Measurements from ENCODE around the gene MSX2.

Gene MSX2

GRCh38 chr5:174699131-174699530 is 25.3 kb upstream of the MSX2 start (continued):
- TF ChIP-seq ZFP37 (tag by site-specific recombination; IDR thresholded peaks at IDR 0.05) (no peak), ZNF629 (tag by site-specific recombination; IDR thresholded peaks at IDR 0.05) (no peak)

- Histone ChIP-seq H3K4me1 (ENCODE audit: control insufficient read depth, insufficient read depth, low read length) (peaks cover 4% of the 10 kb centered on the region; the same call in 1 of the 2 replicates), H3K4me3 (ENCODE audit: low read depth, low read length) (no peak overlapping the region), H3K9me3 (ENCODE audit: control insufficient read depth, insufficient read depth, low read depth, low read length) (no peaks in the 10 kb centered on the region), H3K27ac (ENCODE audit: extremely low read depth, low read depth, low read length) (no peak overlapping the region), H3K36me3 (ENCODE audit: control insufficient read depth in 2 of 2, insufficient read depth in 1 of 2, low read length in 2 of 2) (no peaks in the 10 kb centered on the region)
- ChIA-PET CTCF (no interaction called here), POLR2A (no interaction called here)
- peak; percentile 93 for TF ChIP-seq PRDM10 (tag by site-specific recombination; IDR thresholded peaks at IDR 0.05)
- TF ChIP-seq ZNF660 (tag by site-specific recombination; IDR thresholded peaks at IDR 0.05) = no peak
- no peak for TF ChIP-seq ZNF311 (tag by site-specific recombination; IDR thresholded peaks at IDR 0.05; ENCODE audit: borderline replicate concordance)
- no peak for TF ChIP-seq ZNF23 (tag by site-specific recombination; IDR thresholded peaks at IDR 0.05; ENCODE audit: borderline replicate concordance)
Measured at GRCh38 chr5:174706997-174707572, 17.3 kb upstream of the MSX2 start.

- Histone ChIP-seq H3K36me3 (ENCODE audit: control insufficient read depth in 2 of 2, insufficient read depth in 1 of 2, low read length in 2 of 2) (no peaks in the 10 kb centered on the region), H3K9me3 (ENCODE audit: control insufficient read depth, insufficient read depth, low read depth, low read length) (no peaks in the 10 kb centered on the region), H3K27ac (ENCODE audit: extremely low read depth, low read depth, low read length) (no peak overlapping the region), H3K4me3 (ENCODE audit: low read depth, low read length) (no peak overlapping the region), H3K4me1 (ENCODE audit: control insufficient read depth, insufficient read depth, low read length) (peaks cover 4% of the 10 kb centered on the region; the same call in 1 of the 2 replicates)
- no peak for TF ChIP-seq ZNF558 (tag by site-specific recombination; IDR thresholded peaks at IDR 0.05)
- TF ChIP-seq ZNF48 (tag by site-specific recombination; IDR thresholded peaks at IDR 0.05) = no peak
- ChIA-PET POLR2A (no interaction called here), CTCF (no interaction called here)
Measured at GRCh38 chr5:174707671-174708070, 16.7 kb upstream of the MSX2 start.

DNA sequence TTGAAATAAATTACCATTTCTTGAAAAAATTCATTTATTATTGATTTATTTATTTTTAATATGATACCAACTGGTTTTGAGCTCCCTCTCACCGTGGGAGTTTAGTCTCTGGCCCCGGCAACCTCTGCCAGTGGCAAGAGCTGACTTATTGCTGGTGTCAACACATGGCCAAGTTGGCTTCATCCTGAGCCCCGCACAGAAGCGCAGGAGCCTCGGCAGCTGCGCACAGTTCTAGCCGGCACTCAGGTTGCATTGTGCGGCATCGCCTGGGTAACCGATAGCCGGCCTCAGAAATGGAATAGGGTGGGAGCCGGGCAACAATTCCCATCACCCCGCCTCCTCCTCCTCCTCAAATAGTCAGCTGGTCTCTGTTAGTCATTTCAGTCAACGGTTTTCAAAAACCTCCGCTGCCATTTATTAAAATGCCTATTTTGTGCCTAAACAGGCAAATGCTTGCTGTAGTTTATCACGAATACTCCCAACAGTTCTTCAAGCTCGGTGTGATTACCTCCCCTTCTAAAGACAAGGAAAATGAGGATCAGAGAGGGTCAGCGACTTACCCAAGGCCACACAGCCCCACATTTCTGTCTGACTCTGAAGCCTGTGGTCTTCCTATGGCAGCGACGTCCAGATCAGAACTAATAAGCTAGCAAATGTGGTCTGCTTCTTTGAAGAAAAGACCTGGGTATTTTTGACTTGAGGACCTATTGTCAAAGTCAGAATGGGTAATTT is 15.7 kb upstream of the MSX2 start:
- no peaks in the 10 kb centered on the region for H3K36me3 ChIP-seq (ENCODE audit: control insufficient read depth in 2 of 2, insufficient read depth in 1 of 2, low read length in 2 of 2)
- POLR2A ChIA-PET = no interaction called here
- CTCF ChIA-PET = interaction anchor here (0.6 to 0.7 kb wide), 3 partner anchors 13 to 687 kb away, joined by 3 to 4 read pairs (median 3); no protein-coding TSS in a partner anchor

DNA sequence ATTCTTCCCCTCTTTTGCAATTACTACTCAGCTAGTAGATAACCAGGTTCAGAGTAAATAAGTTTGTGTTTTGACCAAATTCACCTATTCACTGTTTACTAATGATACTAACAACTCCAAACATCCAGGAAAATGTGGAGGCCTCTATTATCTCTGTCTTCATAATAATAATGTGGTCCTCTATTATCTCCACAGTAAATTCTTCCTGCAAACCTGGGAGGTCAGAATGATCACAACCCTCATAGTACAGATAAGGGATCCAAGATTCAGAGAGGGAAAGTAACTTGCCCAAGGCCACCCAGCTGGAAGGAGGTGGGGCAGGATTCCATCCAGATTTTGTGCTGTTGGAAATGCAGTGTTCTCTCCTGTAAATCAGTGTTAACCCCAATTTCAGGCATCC is 9.6 kb upstream of the MSX2 start:
- H3K9me3 ChIP-seq (ENCODE audit: control insufficient read depth, insufficient read depth, low read depth, low read length) = no peaks in the 10 kb centered on the region
- POLR2A ChIA-PET = no interaction called here
- CTCF ChIA-PET = interaction anchor here (0.6 kb wide), 1 partner anchor 29 kb away, joined by 3 read pairs; no protein-coding TSS in a partner anchor
- H3K4me1 ChIP-seq (ENCODE audit: control insufficient read depth, insufficient read depth, low read length) = no peaks in the 10 kb centered on the region
- no peaks in the 10 kb centered on the region for H3K36me3 ChIP-seq (ENCODE audit: control insufficient read depth in 2 of 2, insufficient read depth in 1 of 2, low read length in 2 of 2)
- no peak overlapping the region for H3K4me3 ChIP-seq (ENCODE audit: low read depth, low read length)
- H3K27ac ChIP-seq (ENCODE audit: extremely low read depth, low read depth, low read length) = no peak overlapping the region
- TF ChIP-seq REPIN1 (tag by site-specific recombination; IDR thresholded peaks at IDR 0.05; ENCODE audit: low read depth) = no peak
- TF ChIP-seq, protein P1, sequence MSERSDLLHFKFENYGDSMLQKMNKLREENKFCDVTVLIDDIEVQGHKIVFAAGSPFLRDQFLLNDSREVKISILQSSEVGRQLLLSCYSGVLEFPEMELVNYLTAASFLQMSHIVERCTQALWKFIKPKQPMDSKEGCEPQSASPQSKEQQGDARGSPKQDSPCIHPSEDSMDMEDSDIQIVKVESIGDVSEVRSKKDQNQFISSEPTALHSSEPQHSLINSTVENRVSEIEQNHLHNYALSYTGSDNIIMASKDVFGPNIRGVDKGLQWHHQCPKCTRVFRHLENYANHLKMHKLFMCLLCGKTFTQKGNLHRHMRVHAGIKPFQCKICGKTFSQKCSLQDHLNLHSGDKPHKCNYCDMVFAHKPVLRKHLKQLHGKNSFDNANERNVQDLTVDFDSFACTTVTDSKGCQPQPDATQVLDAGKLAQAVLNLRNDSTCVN (tag by site-specific recombination; optimal IDR thresholded peaks at IDR 0.05) = no peak
- TF ChIP-seq, protein P2, sequence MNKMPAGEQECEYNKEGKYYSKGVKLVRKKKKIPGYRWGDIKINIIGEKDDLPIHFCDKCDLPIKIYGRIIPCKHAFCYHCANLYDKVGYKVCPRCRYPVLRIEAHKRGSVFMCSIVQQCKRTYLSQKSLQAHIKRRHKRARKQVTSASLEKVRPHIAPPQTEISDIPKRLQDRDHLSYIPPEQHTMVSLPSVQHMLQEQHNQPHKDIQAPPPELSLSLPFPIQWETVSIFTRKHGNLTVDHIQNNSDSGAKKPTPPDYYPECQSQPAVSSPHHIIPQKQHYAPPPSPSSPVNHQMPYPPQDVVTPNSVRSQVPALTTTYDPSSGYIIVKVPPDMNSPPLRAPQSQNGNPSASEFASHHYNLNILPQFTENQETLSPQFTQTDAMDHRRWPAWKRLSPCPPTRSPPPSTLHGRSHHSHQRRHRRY (tag by site-specific recombination; IDR thresholded peaks at IDR 0.05) = no peak
- TF ChIP-seq ZNF830 (tag by site-specific recombination; IDR thresholded peaks at IDR 0.05; ENCODE audit: low read depth) = no peak
- TF ChIP-seq, protein P3, sequence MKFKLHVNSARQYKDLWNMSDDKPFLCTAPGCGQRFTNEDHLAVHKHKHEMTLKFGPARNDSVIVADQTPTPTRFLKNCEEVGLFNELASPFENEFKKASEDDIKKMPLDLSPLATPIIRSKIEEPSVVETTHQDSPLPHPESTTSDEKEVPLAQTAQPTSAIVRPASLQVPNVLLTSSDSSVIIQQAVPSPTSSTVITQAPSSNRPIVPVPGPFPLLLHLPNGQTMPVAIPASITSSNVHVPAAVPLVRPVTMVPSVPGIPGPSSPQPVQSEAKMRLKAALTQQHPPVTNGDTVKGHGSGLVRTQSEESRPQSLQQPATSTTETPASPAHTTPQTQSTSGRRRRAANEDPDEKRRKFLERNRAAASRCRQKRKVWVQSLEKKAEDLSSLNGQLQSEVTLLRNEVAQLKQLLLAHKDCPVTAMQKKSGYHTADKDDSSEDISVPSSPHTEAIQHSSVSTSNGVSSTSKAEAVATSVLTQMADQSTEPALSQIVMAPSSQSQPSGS (tag by site-specific recombination; IDR thresholded peaks at IDR 0.05; ENCODE audit: low read depth) = no peak
- no peak for TF ChIP-seq ZNF398 (tag by site-specific recombination; IDR thresholded peaks at IDR 0.05)

More for the DNA sequence above, 15.7 kb upstream of the MSX2 start:
- Histone ChIP-seq H3K4me1 (ENCODE audit: control insufficient read depth, insufficient read depth, low read length) (peaks cover 4% of the 10 kb centered on the region; the same call in 1 of the 2 replicates), H3K27ac (ENCODE audit: extremely low read depth, low read depth, low read length) (no peak overlapping the region), H3K4me3 (ENCODE audit: low read depth, low read length) (no peak overlapping the region), H3K9me3 (ENCODE audit: control insufficient read depth, insufficient read depth, low read depth, low read length) (no peaks in the 10 kb centered on the region)
- TF ChIP-seq ZEB2 (tag by site-specific recombination; IDR thresholded peaks at IDR 0.05) (no peak), ZNF768 (tag by site-specific recombination; IDR thresholded peaks at IDR 0.05) (peak; percentile 67; the same call in 1 of the 2 replicates)

All from HEK293 (cell line).